GM21529 (cell line): Measurements from ENCODE around the gene SETBP1.

Source experiments
- ATAC-seq: cut with Tn5 transposase; IDR thresholded peaks from one replicate; pipeline ENCODE4 v1.9.1; 2021; ENCODE audit not compliant: unreplicated experiment

SETBP1 gene

DNA sequence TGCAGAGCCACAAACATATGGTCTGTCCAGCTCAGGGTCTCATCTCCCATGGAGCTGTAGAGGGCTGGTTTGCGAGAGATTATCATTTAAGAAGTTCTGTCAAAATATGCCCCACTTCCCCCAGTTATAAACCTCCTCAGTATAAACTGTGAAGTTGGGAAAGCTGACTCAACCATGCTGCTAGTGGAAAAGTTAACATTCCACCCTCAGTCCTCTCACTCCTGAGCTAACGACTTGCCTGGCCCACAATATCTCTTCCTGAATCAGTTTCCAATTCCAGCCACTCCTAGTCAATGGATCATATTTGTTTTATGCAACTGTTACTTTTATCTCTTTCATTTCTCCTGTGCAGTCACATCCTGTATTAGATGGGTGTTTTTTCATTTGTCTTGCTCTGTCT, 326.2 kb downstream of the SETBP1 start:
- ATAC-seq: no peak

- ATAC-seq: no peak
Observed at GRCh38 chr18:45007531-45007930, 326.8 kb downstream of the SETBP1 start.

- no peak for ATAC-seq
Observed at GRCh38 chr18:45008694-45009413, 328.2 kb downstream of the SETBP1 start.

DNA sequence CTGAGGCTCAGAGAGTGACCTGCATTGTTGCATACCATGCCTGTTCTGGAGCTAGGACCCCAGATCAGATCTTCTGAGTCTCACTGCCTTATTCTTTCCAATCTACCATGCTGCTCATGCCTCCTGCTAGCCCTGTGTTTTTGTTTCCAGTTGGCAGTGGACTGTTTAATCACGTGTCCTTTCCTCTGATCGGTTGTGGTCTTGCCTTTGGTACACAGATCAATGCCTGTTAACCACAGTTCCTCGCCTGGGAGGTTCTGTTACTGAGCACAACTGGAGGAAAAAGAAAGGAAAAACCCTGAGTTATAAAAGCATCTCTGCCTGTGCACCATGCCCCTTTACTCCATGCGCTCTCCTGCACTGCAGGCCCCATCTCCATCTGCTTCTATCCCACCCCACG, 329.1 kb downstream of the SETBP1 start:
- ATAC-seq: no peak

DNA sequence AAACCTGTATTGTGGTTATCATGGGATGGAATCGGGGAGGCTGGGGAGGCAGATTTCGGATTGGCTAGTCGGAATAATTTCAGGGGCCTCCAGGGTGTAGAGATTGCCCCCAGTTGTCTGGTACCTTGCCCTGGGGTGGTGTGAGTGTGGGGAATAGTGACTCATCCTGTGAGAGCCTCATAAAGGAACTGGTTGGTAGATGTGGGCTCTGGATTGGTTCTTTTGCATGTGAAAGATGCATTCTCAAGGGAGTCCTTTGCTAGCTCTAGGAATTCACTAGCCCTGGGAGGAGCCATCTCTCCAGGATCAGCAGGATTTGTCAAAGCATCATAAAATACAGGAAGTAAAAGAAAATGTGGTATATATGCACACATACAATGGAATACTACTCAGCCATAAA, 331.6 kb downstream of the SETBP1 start:
- ATAC-seq: no peak

- no peak for ATAC-seq
Observed at GRCh38 chr18:45014047-45014501, 333.4 kb downstream of the SETBP1 start.

GRCh38 chr18:45015788-45016128, 335.1 kb downstream of the SETBP1 start:
- no peak for ATAC-seq

DNA sequence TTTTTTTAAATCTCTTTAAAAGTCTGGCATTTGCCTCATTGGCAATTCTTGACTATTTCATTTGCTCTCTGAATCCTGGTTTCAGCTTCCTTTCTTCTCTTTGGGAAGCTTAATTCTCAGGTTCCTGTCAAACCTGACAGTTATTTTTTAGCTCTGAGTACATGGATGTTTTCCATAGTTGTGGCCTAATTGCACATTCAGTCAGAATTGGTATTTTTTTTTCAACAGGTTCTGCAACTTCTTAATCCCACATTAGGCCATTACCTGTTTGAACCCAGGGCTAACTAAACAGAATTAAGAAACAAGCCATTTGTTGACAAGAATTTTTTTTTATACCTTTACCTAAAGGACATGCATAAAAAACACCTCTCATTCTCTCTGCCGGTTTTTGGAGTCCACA, 338.8 kb downstream of the SETBP1 start:
- no peak for ATAC-seq

DNA sequence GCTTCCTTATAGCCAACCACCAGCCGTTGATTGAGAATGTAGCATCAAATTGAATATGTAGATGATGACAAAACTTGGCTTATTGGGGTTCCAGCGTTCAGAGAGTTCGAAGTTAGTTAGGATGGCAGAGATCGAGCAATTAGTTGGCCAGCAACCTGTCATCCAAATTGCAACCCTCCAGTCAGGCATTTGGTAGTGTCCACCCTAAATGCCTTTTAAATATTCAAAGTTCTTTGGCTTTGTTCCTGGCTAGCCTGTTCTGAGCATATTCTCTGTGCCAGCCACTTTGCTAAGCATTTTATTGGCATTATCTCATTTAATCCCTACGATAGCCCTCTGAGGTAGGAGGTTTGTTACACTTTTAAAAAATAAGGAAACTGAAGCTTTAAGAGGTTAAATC, 342.8 kb downstream of the SETBP1 start:
- no peak for ATAC-seq

GRCh38 chr18:45024357-45025088, 343.8 kb downstream of the SETBP1 start:
- ATAC-seq: no peak

GRCh38 chr18:45025089-45025450, 344.4 kb downstream of the SETBP1 start:
- ATAC-seq: no peak

GRCh38 chr18:45026162-45026561, 345.5 kb downstream of the SETBP1 start:
- no peak for ATAC-seq

GRCh38 chr18:45034179-45034578, 353.5 kb downstream of the SETBP1 start:
- no peak for ATAC-seq

DNA sequence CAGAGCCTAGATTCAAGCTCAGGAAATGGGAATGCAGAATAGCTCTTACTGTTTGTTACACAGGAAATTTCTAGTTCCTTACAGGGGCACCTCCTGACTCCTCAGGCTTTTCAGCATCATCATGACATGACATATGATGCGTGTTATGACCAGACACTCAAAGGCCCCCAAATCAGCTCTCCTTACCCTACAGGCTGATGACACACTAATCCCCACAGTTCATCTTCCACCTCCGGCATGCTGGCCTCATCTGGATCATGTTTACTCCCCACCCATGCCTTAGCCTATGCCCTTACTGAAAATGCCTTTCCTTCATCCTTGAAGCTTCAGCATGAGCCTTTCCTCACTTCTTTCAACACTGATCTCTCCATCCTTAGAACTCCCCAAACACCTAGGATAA, 356.9 kb downstream of the SETBP1 start:
- ATAC-seq: no peak

- ATAC-seq: no peak
Observed at GRCh38 chr18:45039376-45039775, 358.7 kb downstream of the SETBP1 start.

GRCh38 chr18:45040879-45041278, 360.2 kb downstream of the SETBP1 start:
- no peak for ATAC-seq

DNA sequence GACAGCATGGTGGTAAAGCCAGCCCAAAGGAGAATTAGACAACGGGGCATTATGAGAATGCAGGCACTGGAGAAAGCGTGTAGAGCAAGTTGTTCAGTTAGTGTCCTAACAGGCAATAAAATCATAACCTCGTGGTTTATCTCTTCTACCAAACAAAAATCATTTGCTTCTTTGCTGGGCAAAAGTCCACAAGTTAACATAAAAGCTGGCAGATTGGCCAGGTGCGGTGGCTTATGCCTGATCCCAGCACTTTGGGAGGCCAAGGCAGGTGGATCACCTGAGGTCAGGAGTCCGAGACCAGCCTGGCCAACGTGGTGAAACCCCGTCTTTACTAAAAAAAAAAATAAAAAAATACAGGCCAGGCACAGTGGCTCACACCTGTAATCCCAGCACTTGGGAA, 364.1 kb downstream of the SETBP1 start:
- no peak for ATAC-seq

GRCh38 chr18:45046228-45046627, 365.5 kb downstream of the SETBP1 start:
- no peak for ATAC-seq

DNA sequence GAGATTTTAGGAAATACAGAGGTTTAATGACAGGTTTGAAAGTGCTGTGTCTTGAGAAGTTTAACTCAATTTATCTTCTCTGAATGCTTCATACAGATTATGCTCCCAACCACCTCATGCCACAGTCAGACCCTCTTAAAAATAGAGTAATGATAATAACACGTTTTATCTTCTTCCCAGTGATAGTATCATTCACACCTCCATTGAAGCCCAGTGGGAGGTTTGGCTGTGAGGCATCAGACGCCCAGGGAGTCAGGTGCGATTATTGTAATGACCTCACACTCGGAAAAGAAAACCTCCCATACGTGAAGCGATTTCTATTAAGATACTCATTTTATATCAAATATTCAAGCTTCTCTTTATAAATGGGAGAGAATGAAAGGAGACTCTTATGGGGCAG, 366.3 kb downstream of the SETBP1 start:
- no peak for ATAC-seq

DNA sequence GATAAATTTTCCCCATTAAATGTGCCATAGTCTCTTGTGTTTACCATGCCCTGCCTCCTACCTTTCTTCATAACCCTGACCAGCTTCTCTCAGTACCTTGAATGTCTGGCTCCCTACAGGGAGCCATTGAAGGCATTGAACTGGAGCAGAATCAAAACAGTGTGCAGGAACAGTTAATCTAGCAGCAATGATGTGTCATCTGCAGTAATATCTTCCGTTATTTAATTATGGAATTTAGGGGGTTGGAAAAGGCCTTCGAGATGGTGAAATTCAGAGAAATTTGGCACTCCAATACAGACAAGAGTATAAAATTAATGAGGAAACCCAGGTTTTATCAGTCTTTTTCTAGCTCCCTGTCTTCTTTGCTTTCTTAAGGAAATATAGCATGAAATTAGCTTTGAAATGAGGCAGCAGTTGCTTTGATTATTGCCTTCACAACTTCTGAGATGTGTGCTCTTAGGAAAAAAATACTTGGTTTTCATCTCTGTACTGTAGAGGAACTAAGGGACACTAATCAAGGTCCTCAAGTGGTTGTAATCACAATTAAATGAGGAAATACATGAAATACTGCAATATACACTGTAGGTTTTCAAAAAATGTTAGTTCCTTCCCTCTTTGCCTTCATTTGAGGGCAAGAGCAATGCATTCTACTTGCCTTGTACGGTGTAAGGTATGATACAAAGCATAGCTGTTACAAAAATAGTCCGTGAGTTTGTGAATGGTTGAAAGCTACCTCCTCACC, 369.1 kb downstream of the SETBP1 start:
- no peak for ATAC-seq

- ATAC-seq: no peak
Observed at GRCh38 chr18:45050712-45051601, 370.3 kb downstream of the SETBP1 start.
